Globus pallidus (tissue), 1 donor: ENCODE measurements around the gene SHH.

Experiments
- DNase-seq: peaks from one replicate; pipeline ENCODE4 v3.0.0-alpha.2; 2015; ENCODE audit warnings: low spot score

SHH gene

GRCh38 chr7:155764438-155764793 lies 47.8 kb downstream of the SHH start:
- DNase-seq: no peak

- DNase-seq: no peak
These were observed 48.4 kb downstream of the SHH start for GRCh38 chr7:155763691-155764437.

- no peak for DNase-seq
These were observed 49.1 kb downstream of the SHH start for GRCh38 chr7:155763122-155763521.

GRCh38 chr7:155762655-155763054 lies 49.6 kb downstream of the SHH start:
- DNase-seq: no peak

GRCh38 chr7:155762036-155762435 lies 50.2 kb downstream of the SHH start:
- DNase-seq: no peak

- no peak for DNase-seq
These were observed 51.1 kb downstream of the SHH start for GRCh38 chr7:155761162-155761561.

GRCh38 chr7:155759740-155760430 lies 52.4 kb downstream of the SHH start:
- no peak for DNase-seq

GRCh38 chr7:155758348-155758747 lies 53.9 kb downstream of the SHH start:
- no peak for DNase-seq

GRCh38 chr7:155756322-155756721 lies 55.9 kb downstream of the SHH start:
- DNase-seq: peak; percentile 37

GRCh38 chr7:155755026-155755425 lies 57.2 kb downstream of the SHH start:
- DNase-seq: no peak

- no peak for DNase-seq
These were observed 58.1 kb downstream of the SHH start for GRCh38 chr7:155754165-155754564.

- DNase-seq: no peak
These were observed 58.8 kb downstream of the SHH start for GRCh38 chr7:155753446-155753965.

- no peak for DNase-seq
These were observed 59.4 kb downstream of the SHH start for GRCh38 chr7:155752756-155753445.

GRCh38 chr7:155751409-155751808 lies 60.9 kb downstream of the SHH start:
- no peak for DNase-seq

- DNase-seq: no peak
These were observed 61.8 kb downstream of the SHH start for GRCh38 chr7:155750255-155751125.
